Cardiac atrium fibroblast (primary cell): ENCODE data around the gene SLC30A9. TPM values are rescaled to one million over a fixed set of nuclear protein-coding genes. Genes with fewer than 3 reads are reported as not detected.

ENCODE experiments used
- total RNA-seq: library from RNA; depleted of rRNA; stranded (reverse); fragments of >200 nt; gene quantifications from 2 replicates; pipeline ENCODE4 v1.2.3, GENCODE V29; 2015

The SLC30A9 gene
- 37.2 and 54.3 TPM in 2 replicates for total RNA-seq

GRCh38 chr4:41990365-41991111 is at the start of gene SLC30A9:
Gene SLC30A9, plus strand, starts transcription at chr4:41990530. Its CDS starts 122 bp downstream, at chr4:41990652.

GRCh38 chr4:41981456-41981855 is 8.9 kb upstream of the SLC30A9 start, which contains the start of gene DCAF4L1:
Gene DCAF4L1, plus strand, starts transcription at chr4:41981756. Its CDS starts 37 bp downstream, at chr4:41981793.

Other genes starting within 250 kb of the SLC30A9 start
- not detected in 2 replicates for gene PHOX2B, start 241.8 kb upstream of the SLC30A9 start, total RNA-seq
- 31.4 and 49.4 TPM in 2 replicates for gene TMEM33, start 55.1 kb upstream of the SLC30A9 start, total RNA-seq
- under 0.01 TPM in 1 of 2 replicates, not detected in the other for gene DCAF4L1, start 8.8 kb upstream of the SLC30A9 start, total RNA-seq
- gene BEND4, start 162.1 kb downstream of the SLC30A9 start, total RNA-seq, result not detected in 2 replicates